H1 (cell line): Measurements from ENCODE around the gene LRCH1. TPM values are rescaled to one million over a fixed set of nuclear protein-coding genes. Genes with fewer than 3 reads are reported as not detected.

Source experiments
- CTCF ChIA-PET: fragments of 300-600 bp; sonication (Branson Sonifier 250); formaldehyde crosslinking; loops from one replicate; lab custom pipeline; 2021; ENCODE audit not compliant: partially characterized antibody; lab: Charles Lee
- POLR2A ChIA-PET: fragments of 300-600 bp; sonication (Branson Sonifier 250); formaldehyde crosslinking; loops from one replicate; lab custom pipeline; 2021; ENCODE audit warnings: inconsistent platforms; ENCODE audit not compliant: partially characterized antibody; lab: Charles Lee
- DNase-seq, 2 experiments: peaks; one replicate each; pipeline versions ENCODE4 v3.0.0 to v3.0.0-alpha.2; 2010 to 2022; ENCODE audit warnings: low spot score in 2 of 2, low read depth in 1 of 2, mixed read lengths in 1 of 2
- FAIRE-seq: peaks from 2 replicates; lab custom pipeline; 2011; peaks lifted over from hg19 to GRCh38; lab: Jason Lieb, UNC
- H2AFZ ChIP-seq: 2 replicates; pipeline ENCODE4 v1.8.1; 2012; ENCODE audit warnings: low read length, inconsistent platforms
- H2AK5ac ChIP-seq: 2 replicates; pipeline ENCODE4 v1.6.1; 2013; ENCODE audit warnings: low read depth, low read length
- H2BK120ac ChIP-seq: replicated peaks from 2 replicates; pipeline ENCODE3; 2013; ENCODE audit warnings: low read depth, low read length, inconsistent platforms
- H2BK12ac ChIP-seq: 2 replicates; pipeline ENCODE4 v1.6.1; 2013; ENCODE audit warnings: low read depth, low read length
- H2BK15ac ChIP-seq: 2 replicates; pipeline ENCODE4 v1.6.1; 2013; ENCODE audit warnings: low read length
- H2BK20ac ChIP-seq: 2 replicates; pipeline ENCODE4 v1.6.1; 2013; ENCODE audit warnings: low read length
- H2BK5ac ChIP-seq: 2 replicates; pipeline ENCODE4 v1.6.1; 2013; ENCODE audit warnings: low read depth, low read length
- H3K14ac ChIP-seq: 2 replicates; pipeline ENCODE4 v1.6.1; 2013; ENCODE audit warnings: inconsistent platforms; ENCODE audit not compliant: insufficient read length
- H3K18ac ChIP-seq: 2 replicates; pipeline ENCODE4 v1.6.1; 2013; ENCODE audit warnings: low read length; ENCODE audit errors: extremely low read depth
- H3K23ac ChIP-seq: 2 replicates; pipeline ENCODE4 v1.6.1; 2013; ENCODE audit warnings: inconsistent platforms; ENCODE audit not compliant: insufficient read length
- H3K23me2 ChIP-seq: 2 replicates; pipeline ENCODE4 v1.6.1; 2013; ENCODE audit warnings: low read depth, low read length
- H3K27ac ChIP-seq: 2 replicates; pipeline ENCODE4 v1.6.1; 2011; ENCODE audit warnings: low read depth, low read length, inconsistent platforms
- H3K27me3 ChIP-seq, 4 experiments: replicated peaks in 1 of 4; 1 replicate in 1 of 4; 2 replicates in 3 of 4; pipeline versions ENCODE4 v1.6.1 to v1.8.1; 2011 to 2013; ENCODE audit warnings: low read length in 3 of 4, mild to moderate bottlenecking in 3 of 4, inconsistent platforms in 2 of 4, mixed read lengths in 2 of 4, moderate library complexity in 1 of 4; ENCODE audit not compliant: control insufficient read depth in 3 of 4, insufficient read depth in 3 of 4; ENCODE audit errors: extremely low read depth in 1 of 4
- H3K36me3 ChIP-seq, 4 experiments: 2 replicates each; pipeline versions ENCODE4 v1.6.1 to v1.8.1; 2011 to 2013; ENCODE audit warnings: mild to moderate bottlenecking in 4 of 4, low read length in 3 of 4, moderate library complexity in 2 of 4, control low read depth in 1 of 4, inconsistent platforms in 1 of 4; ENCODE audit not compliant: insufficient read depth in 4 of 4, control insufficient read depth in 2 of 4
- H3K4ac ChIP-seq: replicated peaks from 2 replicates; pipeline ENCODE3; 2013; ENCODE audit warnings: low read length, low read depth, mixed read lengths, inconsistent platforms; ENCODE audit not compliant: insufficient read length
- H3K4me1 ChIP-seq, 4 experiments: replicated peaks in 1 of 4; 1 replicate in 1 of 4; 2 replicates in 3 of 4; pipeline versions ENCODE4 v1.6.1 to v1.8.1; 2011 to 2013; ENCODE audit warnings: low read length in 3 of 4, inconsistent platforms in 2 of 4, mixed read lengths in 1 of 4; ENCODE audit not compliant: insufficient read depth in 4 of 4, control insufficient read depth in 3 of 4
- H3K4me2 ChIP-seq, 2 experiments: 2 replicates each; pipeline versions ENCODE4 v1.6.1 to v1.8.1; 2011 to 2013; ENCODE audit warnings: low read depth in 2 of 2, low read length in 2 of 2, control low read depth in 1 of 2, inconsistent platforms in 1 of 2, mild to moderate bottlenecking in 1 of 2; ENCODE audit not compliant: insufficient read depth in 1 of 2
- H3K4me3 ChIP-seq, 4 experiments: fragments of 200-600, 300-600 bp in 1 of 4; sonication (generic), shearing (Covaris generic), sonication (Bioruptor Twin) in 1 of 4; 2 replicates each; pipeline versions ENCODE4 v1.5.1 to v1.8.1; 2011 to 2016; ENCODE audit warnings: low read length in 4 of 4, low read depth in 3 of 4, control low read depth in 2 of 4, inconsistent platforms in 2 of 4, mild to moderate bottlenecking in 2 of 4, mixed read lengths in 1 of 4, moderate library complexity in 1 of 4; ENCODE audit not compliant: insufficient read depth in 2 of 4; ENCODE audit errors: extremely low read depth in 1 of 4
- H3K56ac ChIP-seq: replicated peaks from 2 replicates; pipeline ENCODE3; 2013; ENCODE audit warnings: low read depth, mild to moderate bottlenecking, mixed read lengths, low read length, inconsistent platforms; ENCODE audit not compliant: insufficient read length
- H3K79me1 ChIP-seq: 2 replicates; pipeline ENCODE4 v1.6.1; 2013; ENCODE audit warnings: low read depth, low read length, control low read depth
- H3K79me2 ChIP-seq, 2 experiments: 2 replicates each; pipeline versions ENCODE4 v1.6.1 to v1.8.1; 2012 to 2013; ENCODE audit warnings: low read length in 2 of 2, mild to moderate bottlenecking in 2 of 2, inconsistent platforms in 1 of 2; ENCODE audit not compliant: insufficient read depth in 2 of 2, control insufficient read depth in 1 of 2
- H3K9ac ChIP-seq, 4 experiments: replicated peaks in 1 of 4; 1 replicate in 1 of 4; 2 replicates in 3 of 4; pipeline versions ENCODE4 v1.6.1 to v1.8.1; 2011 to 2013; ENCODE audit warnings: low read depth in 3 of 4, low read length in 3 of 4, control low read depth in 2 of 4, mild to moderate bottlenecking in 2 of 4, moderate library complexity in 2 of 4, inconsistent platforms in 1 of 4; ENCODE audit errors: extremely low read depth in 1 of 4
- H3K9me3 ChIP-seq, 2 experiments: 2 replicates each; pipeline versions ENCODE4 v1.6.1 to v1.8.1; 2012 to 2013; ENCODE audit warnings: mild to moderate bottlenecking in 2 of 2, moderate library complexity in 2 of 2, control low read depth in 1 of 2, inconsistent platforms in 1 of 2, low read depth in 1 of 2, low read length in 1 of 2, mixed read lengths in 1 of 2; ENCODE audit not compliant: insufficient read depth in 2 of 2
- H4K20me1 ChIP-seq, 2 experiments: replicated peaks in 1 of 2; 2 replicates each; pipeline versions ENCODE3 to v1.8.1; 2011 to 2013; ENCODE audit warnings: inconsistent platforms in 2 of 2, low read length in 2 of 2, mild to moderate bottlenecking in 1 of 2; ENCODE audit not compliant: insufficient read depth in 2 of 2, control insufficient read depth in 1 of 2
- H4K5ac ChIP-seq: 2 replicates; pipeline ENCODE4 v1.6.1; 2013; ENCODE audit warnings: low read length, low read depth, mixed read lengths, inconsistent platforms; ENCODE audit not compliant: insufficient read length
- H4K8ac ChIP-seq: 2 replicates; pipeline ENCODE4 v1.8.0; 2013; ENCODE audit warnings: mild to moderate bottlenecking, moderate library complexity, low read length, inconsistent platforms; ENCODE audit not compliant: insufficient read depth; ENCODE audit errors: extremely low read depth
- H4K91ac ChIP-seq: replicated peaks from 2 replicates; pipeline ENCODE3; 2013; ENCODE audit warnings: low read length, mixed read lengths, inconsistent platforms; ENCODE audit not compliant: insufficient read length
- YY1 ChIP-seq: IDR thresholded peaks from 2 replicates; pipeline ENCODE4 v1.6.1; 2011; ENCODE audit warnings: low read depth, mild to moderate bottlenecking, low read length
- WGBS, 2 experiments: shearing (Covaris generic) in 1 of 2; methylation state at CpG; one replicate each; pipeline versions ENCODE4 v1.1.6 to v1.1.7; 2013 to 2015; ENCODE audit warnings: low lambda C conversion rate in 2 of 2, mixed read lengths in 2 of 2, inconsistent platforms in 1 of 2, low coverage in 1 of 2, missing lambda C conversion rate in 1 of 2; ENCODE audit not compliant: insufficient replicate concordance in 2 of 2, insufficient coverage in 1 of 2, insufficient read length in 1 of 2; ENCODE audit errors: extremely low coverage in 1 of 2, missing lambda C conversion rate in 1 of 2; 5-methylcytosine and 5-hydroxymethylcytosine counted together
- polyA plus RNA-seq, 7 experiments: library from polyadenylated mRNA; depleted of rRNA in 3 of 7; stranded (reverse) in 5 of 7; unstranded in 2 of 7; fragments of >200 nt in 5 of 7; fragments of 200-250 nt in 2 of 7; gene quantifications; 1 replicate in 5 of 7; 2 replicates in 1 of 7; 4 replicates in 1 of 7; pipeline versions ENCODE4 v1.2.1 to v1.2.3, GENCODE V29; 2011 to 2013; ENCODE audit warnings: missing spikeins in 2 of 7, mixed read lengths in 2 of 7
- total RNA-seq: library from RNA; stranded (reverse); fragmentation: NEBNext Ultra II Directional; extraction: Animal tissue kit (Norgen Biotek cat#: 25700); gene quantifications from 2 replicates; pipeline ENCODE4 v1.2.1, GENCODE V29; 2021

Gene LRCH1
- total and polyA plus RNA-seq, 2 of the 8 experiments (the other 6 are each of a cell fraction or from before 2014, with no cell fraction given): 3.0 to 10.1 TPM

- H3K4ac ChIP-seq: no peak overlapping the region
- no peak for TF ChIP-seq YY1
- no peak overlapping the region for H3K56ac ChIP-seq
- no peak overlapping the region for H3K9ac ChIP-seq
- H2BK20ac ChIP-seq: no peak overlapping the region
- no peaks in the 10 kb centered on the region for H3K4me1 ChIP-seq
- H2BK15ac ChIP-seq: no peak overlapping the region
- no peak overlapping the region for H3K23ac ChIP-seq
- H3K18ac ChIP-seq: no peak overlapping the region
- no peak overlapping the region for H3K4me2 ChIP-seq
- DNase-seq (no peak), FAIRE-seq (no peak)
- H3K23me2 ChIP-seq: no peaks in the 10 kb centered on the region
- no peak overlapping the region for H2AK5ac ChIP-seq
- POLR2A ChIA-PET: interaction anchor here (1.8 kb wide), 1 partner anchor 10 kb away, joined by 4 read pairs; no protein-coding TSS in a partner anchor
- no peak overlapping the region for H3K14ac ChIP-seq
- no peaks in the 10 kb centered on the region for H3K36me3 ChIP-seq
- no peak overlapping the region for H4K5ac ChIP-seq
- H4K8ac ChIP-seq: no peak overlapping the region
- no peak overlapping the region for H2BK12ac ChIP-seq
- H4K20me1 ChIP-seq: peaks cover 2 to 5% of the 10 kb centered on the region in 2 experiments
- no peak overlapping the region for H2AFZ ChIP-seq
- no peaks in the 10 kb centered on the region for H3K27me3 ChIP-seq
- H2BK120ac ChIP-seq: no peak overlapping the region
- H3K27ac ChIP-seq: no peak overlapping the region
- peaks cover 8 to 67% of the 10 kb centered on the region in 2 experiments; a peak in 3 of 4 replicates for H3K79me2 ChIP-seq
- no peaks in the 10 kb centered on the region for H3K9me3 ChIP-seq
- CTCF ChIA-PET: interaction anchor here (1.0 to 1.1 kb wide), 2 partner anchors 9 to 10 kb away, joined by 3 to 4 read pairs; no protein-coding TSS in a partner anchor
- no peak overlapping the region for H4K91ac ChIP-seq
- WGBS, 2 experiments: 96% methylated on average over 2 of the region's 2 CpGs; no CpG with 5 or more reads in 1 of the 2 experiments
- H3K4me3 ChIP-seq: no peak overlapping the region
- H2BK5ac ChIP-seq: no peak overlapping the region
- peaks cover 2% of the 10 kb centered on the region for H3K79me1 ChIP-seq
Measured at GRCh38 chr13:46561286-46561685, 8.3 kb downstream of the LRCH1 start.
